Myocyte (in vitro differentiated cells): ENCODE results near the gene NOXO1. TPM values are rescaled to one million over a fixed set of nuclear protein-coding genes. Genes with fewer than 3 reads are reported as not detected.

Experiments used
- total RNA-seq: library from RNA; depleted of rRNA; stranded (reverse); fragments of >200 nt; gene quantifications from 2 replicates; pipeline ENCODE4 v1.2.3, GENCODE V29; 2014

NOXO1 gene
- total RNA-seq, 1 donor from 2014 or later, result 1.1 TPM

Other genes with a start within 250 kb of the NOXO1 start
- 51.2 and 61.2 TPM in 2 replicates for gene NME3, start 209.9 kb downstream of the NOXO1 start, total RNA-seq
- 15.0 and 17.2 TPM in 2 replicates for gene EME2, start 208.7 kb downstream of the NOXO1 start, total RNA-seq
- gene MRPS34, start 208.3 kb downstream of the NOXO1 start, total RNA-seq, result 152 TPM in 2 replicates
- gene SPSB3, start 198.9 kb downstream of the NOXO1 start, total RNA-seq, result 27.0 and 39.6 TPM in 2 replicates
- gene NUBP2, start 198.5 kb downstream of the NOXO1 start, total RNA-seq, result 114 and 157 TPM in 2 replicates
- not detected in 2 replicates for gene IGFALS, start 187.8 kb downstream of the NOXO1 start, total RNA-seq
- 178 and 182 TPM in 2 replicates for gene HAGH, start 154.6 kb downstream of the NOXO1 start, total RNA-seq
- 48.6 and 53.2 TPM in 2 replicates for gene FAHD1, start 154.3 kb downstream of the NOXO1 start, total RNA-seq
- gene MEIOB, start 109.3 kb downstream of the NOXO1 start, total RNA-seq, result not detected in 2 replicates
- gene HS3ST6, start 63.1 kb downstream of the NOXO1 start, total RNA-seq, result not detected in 2 replicates
- gene MSRB1, start 38.3 kb downstream of the NOXO1 start, total RNA-seq, result 23.2 and 26.8 TPM in 2 replicates
- 4.0 and 5.8 TPM in 2 replicates for gene RPL3L, start 26.8 kb downstream of the NOXO1 start, total RNA-seq
- gene NDUFB10, start 21.9 kb downstream of the NOXO1 start, total RNA-seq, result 206 and 226 TPM in 2 replicates
- 1,943 and 2,126 TPM in 2 replicates for gene RPS2, start 16.6 kb downstream of the NOXO1 start, total RNA-seq
- gene RNF151, start 14.6 kb downstream of the NOXO1 start, total RNA-seq, result 0.24 TPM in 1 of 2 replicates, not detected in the other
- 46.8 and 66.4 TPM in 2 replicates for gene TBL3, start 9.4 kb downstream of the NOXO1 start, total RNA-seq
- gene GFER, start 2.7 kb upstream of the NOXO1 start, total RNA-seq, result 19.9 and 22.6 TPM in 2 replicates
- 0.51 and 2.7 TPM in 2 replicates for gene SYNGR3, start 8.5 kb upstream of the NOXO1 start, total RNA-seq
- 33.5 and 50.3 TPM in 2 replicates for gene ZNF598, start 28.4 kb upstream of the NOXO1 start, total RNA-seq
- 0.29 and 0.83 TPM in 2 replicates for gene NPW, start 38.3 kb upstream of the NOXO1 start, total RNA-seq
- 38.1 and 52.7 TPM in 2 replicates for gene NHERF2, start 45.4 kb upstream of the NOXO1 start, total RNA-seq
- 17.3 and 25.7 TPM in 2 replicates for gene NTHL1, start 66.4 kb upstream of the NOXO1 start, total RNA-seq
- gene TSC2, start 66.5 kb upstream of the NOXO1 start, total RNA-seq, result 49.6 and 81.9 TPM in 2 replicates
- gene PKD1, start 154.4 kb upstream of the NOXO1 start, total RNA-seq, result 180 and 198 TPM in 2 replicates
- 0.91 and 1.9 TPM in 2 replicates for gene RAB26, start 167.2 kb upstream of the NOXO1 start, total RNA-seq
- 95.8 and 120 TPM in 2 replicates for gene TRAF7, start 174.3 kb upstream of the NOXO1 start, total RNA-seq
- 1.0 and 1.4 TPM in 2 replicates for gene CASKIN1, start 215.1 kb upstream of the NOXO1 start, total RNA-seq
- 30.3 and 46.9 TPM in 2 replicates for gene MLST8, start 224.0 kb upstream of the NOXO1 start, total RNA-seq
- gene BRICD5, start 229.4 kb upstream of the NOXO1 start, total RNA-seq, result 4.3 and 7.2 TPM in 2 replicates
- 47.8 and 49.0 TPM in 2 replicates for gene PGP, start 233.4 kb upstream of the NOXO1 start, total RNA-seq
- 33.6 and 35.3 TPM in 2 replicates for gene E4F1, start 242.1 kb upstream of the NOXO1 start, total RNA-seq